ENCODE data around the gene ATP8A2. TPM values are rescaled to one million over a fixed set of nuclear protein-coding genes. Genes with fewer than 3 reads are reported as not detected.

The ATP8A2 gene
- total RNA-seq, 3 donors from 2014 or later (not counting 1 experiment from before 2014, with no cell fraction given), result 0.43 to 0.68 (median 0.59) TPM

GRCh38 chr13:25778365-25778764, 406.6 kb downstream of the ATP8A2 start:
- no peak for TF ChIP-seq CTCF (IDR thresholded peaks at IDR 0.05)
- Histone ChIP-seq H3K4me1 (ENCODE audit: control insufficient read depth, insufficient read depth, low read length) (no peaks in the 10 kb centered on the region), H3K27me3 (ENCODE audit: control insufficient read depth, insufficient read depth, low read length) (no peaks in the 10 kb centered on the region), H3K9me3 (ENCODE audit: control insufficient read depth, insufficient read depth, low read length) (no peaks in the 10 kb centered on the region), H3K4me3 (ENCODE audit: low read length) (no peak overlapping the region), H3K27ac (ENCODE audit: low read length) (no peak overlapping the region), H3K36me3 (ENCODE audit: control insufficient read depth, insufficient read depth, low read length) (no peaks in the 10 kb centered on the region)
- peaks cover 8 to 15% of the 10 kb centered on the region in 2 donors for H3K27me3 Mint-ChIP-seq (ENCODE audit: low read depth in 2 of 2)
- DNase-seq, result no peak
- no peak overlapping the region for H3K4me3 Mint-ChIP-seq
- H3K27ac Mint-ChIP-seq, result no peak overlapping the region
- intact Hi-C loops (cut with micrococcal nuclease), result no loop called here
- 82% methylated on average over 7 of the region's 7 CpGs for WGBS (ENCODE audit: insufficient coverage)
- no peak for ATAC-seq
- no peaks in the 10 kb centered on the region for H3K36me3 Mint-ChIP-seq
- no peaks in the 10 kb centered on the region for H3K4me1 Mint-ChIP-seq
- H3K9me3 Mint-ChIP-seq, result no peaks in the 10 kb centered on the region

DNA sequence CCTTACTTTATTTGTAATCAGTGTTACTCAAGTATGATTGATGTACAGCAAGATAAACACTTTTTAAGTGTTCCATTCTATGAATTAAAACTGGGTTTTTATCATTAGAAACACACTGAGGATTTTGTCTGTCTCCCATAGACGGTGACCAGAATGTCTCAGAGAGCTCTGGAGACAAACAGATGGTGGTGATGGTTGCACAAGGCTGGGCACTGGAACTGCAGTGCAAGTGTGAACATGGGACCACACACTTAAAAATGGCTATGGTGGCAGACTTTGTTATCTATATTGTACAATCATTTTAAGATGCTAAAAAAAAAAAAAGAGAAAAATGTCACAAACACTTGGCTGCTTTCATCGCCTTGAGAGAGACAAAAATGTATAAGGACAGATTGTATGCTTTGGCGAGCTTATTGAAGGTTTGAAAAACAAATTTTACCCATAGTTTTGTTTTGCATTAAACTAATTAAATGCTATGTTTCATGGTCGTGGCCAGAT, 407.1 kb downstream of the ATP8A2 start:
- H3K27me3 ChIP-seq (ENCODE audit: control insufficient read depth, insufficient read depth, low read length), result no peaks in the 10 kb centered on the region
- no peak overlapping the region for H3K27ac ChIP-seq (ENCODE audit: low read length)
- H3K36me3 ChIP-seq (ENCODE audit: control insufficient read depth, insufficient read depth, low read length), result no peaks in the 10 kb centered on the region
- DNase-seq (no peak), ATAC-seq (no peak)
- H3K4me3 ChIP-seq (ENCODE audit: low read length), result no peak overlapping the region
- WGBS (ENCODE audit: insufficient coverage), result 67% methylated on average over 4 of the region's 4 CpGs
- peaks cover 8 to 15% of the 10 kb centered on the region in 2 donors for H3K27me3 Mint-ChIP-seq (ENCODE audit: low read depth in 2 of 2)
- TF ChIP-seq CTCF (IDR thresholded peaks at IDR 0.05), result no peak
- H3K4me1 ChIP-seq (ENCODE audit: control insufficient read depth, insufficient read depth, low read length), result no peaks in the 10 kb centered on the region
- no peaks in the 10 kb centered on the region for H3K9me3 Mint-ChIP-seq
- intact Hi-C loops (cut with micrococcal nuclease), result no loop called here
- no peaks in the 10 kb centered on the region for H3K36me3 Mint-ChIP-seq
- H3K4me3 Mint-ChIP-seq, result no peak overlapping the region
- H3K9me3 ChIP-seq (ENCODE audit: control insufficient read depth, insufficient read depth, low read length), result no peaks in the 10 kb centered on the region
- H3K27ac Mint-ChIP-seq, result no peak overlapping the region
- no peaks in the 10 kb centered on the region for H3K4me1 Mint-ChIP-seq

- no peak for DNase-seq
- H3K9me3 Mint-ChIP-seq, result no peaks in the 10 kb centered on the region
- WGBS (ENCODE audit: insufficient coverage), result 95% methylated on average over 2 of the region's 2 CpGs
- no peaks in the 10 kb centered on the region for H3K4me1 Mint-ChIP-seq
- H3K27ac Mint-ChIP-seq, result no peak overlapping the region
- H3K4me1 ChIP-seq (ENCODE audit: control insufficient read depth, insufficient read depth, low read length), result no peaks in the 10 kb centered on the region
- no peak for TF ChIP-seq CTCF (IDR thresholded peaks at IDR 0.05)
- H3K9me3 ChIP-seq (ENCODE audit: control insufficient read depth, insufficient read depth, low read length), result no peaks in the 10 kb centered on the region
- no peaks in the 10 kb centered on the region for H3K27me3 ChIP-seq (ENCODE audit: control insufficient read depth, insufficient read depth, low read length)
- no peak overlapping the region for H3K4me3 Mint-ChIP-seq
- H3K36me3 ChIP-seq (ENCODE audit: control insufficient read depth, insufficient read depth, low read length), result no peaks in the 10 kb centered on the region
- ATAC-seq, result no peak
- no peaks in the 10 kb centered on the region for H3K36me3 Mint-ChIP-seq
- no peak overlapping the region for H3K4me3 ChIP-seq (ENCODE audit: low read length)
- H3K27me3 Mint-ChIP-seq (ENCODE audit: low read depth in 2 of 2), result peaks cover 6 to 7% of the 10 kb centered on the region in 2 donors
- intact Hi-C loops (cut with micrococcal nuclease), result no loop called here
- no peak overlapping the region for H3K27ac ChIP-seq (ENCODE audit: low read length)
Observed at GRCh38 chr13:25783076-25783475, 411.3 kb downstream of the ATP8A2 start.

GRCh38 chr13:25783601-25784024, 411.8 kb downstream of the ATP8A2 start:
- Mint-ChIP-seq H3K36me3 (no peaks in the 10 kb centered on the region), H3K27me3 (ENCODE audit: low read depth in 2 of 2) (peaks cover 4% of the 10 kb centered on the region in 2 donors), H3K27ac (no peak overlapping the region), H3K4me3 (no peak overlapping the region), H3K9me3 (no peaks in the 10 kb centered on the region), H3K4me1 (no peaks in the 10 kb centered on the region)
- Histone ChIP-seq H3K27ac (ENCODE audit: low read length) (no peak overlapping the region), H3K9me3 (ENCODE audit: control insufficient read depth, insufficient read depth, low read length) (no peaks in the 10 kb centered on the region), H3K36me3 (ENCODE audit: control insufficient read depth, insufficient read depth, low read length) (no peaks in the 10 kb centered on the region), H3K27me3 (ENCODE audit: control insufficient read depth, insufficient read depth, low read length) (no peaks in the 10 kb centered on the region), H3K4me3 (ENCODE audit: low read length) (no peak overlapping the region), H3K4me1 (ENCODE audit: control insufficient read depth, insufficient read depth, low read length) (no peaks in the 10 kb centered on the region)
- no peak for TF ChIP-seq CTCF (IDR thresholded peaks at IDR 0.05)
- intact Hi-C loops (cut with micrococcal nuclease), result no loop called here
- WGBS (ENCODE audit: insufficient coverage), result 85% methylated on average over 5 of the region's 5 CpGs
- DNase-seq, result no peak
- no peak for ATAC-seq

Measured in natural killer cell (primary cell).